HEK293 (cell line): ENCODE data around the gene INPP5D.

Experiments
- CTCF ChIP-seq: fragments of 450-650 bp; formaldehyde crosslinking; IDR thresholded peaks from 2 replicates; pipeline ENCODE4 v1.5.1; 2016; ENCODE audit warnings: missing biosample characterization, missing genetic modification characterization
- GFI1B ChIP-seq: fragments of 450-650 bp; formaldehyde crosslinking; IDR thresholded peaks from 2 replicates; pipeline ENCODE4 v1.5.1; 2016; ENCODE audit warnings: missing biosample characterization, missing genetic modification characterization
- GLI4 ChIP-seq: fragments of 450-650 bp; formaldehyde crosslinking; IDR thresholded peaks from 2 replicates; pipeline ENCODE4 v1.5.1; 2016; ENCODE audit warnings: missing biosample characterization, missing genetic modification characterization
- KLF16 ChIP-seq: fragments of 450-650 bp; formaldehyde crosslinking; IDR thresholded peaks from 2 replicates; pipeline ENCODE4 v1.5.1; 2017; ENCODE audit warnings: missing biosample characterization, missing genetic modification characterization
- PRDM1 ChIP-seq: fragments of 450-650 bp; formaldehyde crosslinking; IDR thresholded peaks from 2 replicates; pipeline ENCODE4; 2016; ENCODE audit warnings: missing biosample characterization, missing genetic modification characterization
- SALL2 ChIP-seq: fragments of 450-650 bp; formaldehyde crosslinking; IDR thresholded peaks from 2 replicates; pipeline ENCODE4 v1.5.0; 2017; ENCODE audit warnings: missing biosample characterization, mild to moderate bottlenecking, missing genetic modification characterization, borderline replicate concordance
- ZBTB21 ChIP-seq: fragments of 450-650 bp; formaldehyde crosslinking; IDR thresholded peaks from 2 replicates; pipeline ENCODE4 v1.5.1; 2017; ENCODE audit warnings: missing biosample characterization, missing genetic modification characterization
- ZNF132 ChIP-seq: fragments of 450-650 bp; formaldehyde crosslinking; IDR thresholded peaks from 2 replicates; pipeline ENCODE4 v1.5.1; 2017; ENCODE audit warnings: missing biosample characterization, missing genetic modification characterization, borderline replicate concordance
- ZNF174 ChIP-seq: fragments of 450-650 bp; formaldehyde crosslinking; IDR thresholded peaks from 2 replicates; pipeline ENCODE4 v1.5.0; 2017; ENCODE audit warnings: missing biosample characterization, mild to moderate bottlenecking, missing genetic modification characterization
- ZNF37A ChIP-seq: fragments of 450-650 bp; IDR thresholded peaks from 2 replicates; pipeline ENCODE4 v1.5.1; 2018; ENCODE audit warnings: missing biosample characterization, missing genetic modification characterization
- ZNF529 ChIP-seq: fragments of 450-650 bp; formaldehyde crosslinking; IDR thresholded peaks from 2 replicates; pipeline ENCODE4 v1.5.1; 2017; ENCODE audit warnings: missing genetic modification characterization, missing biosample characterization; ENCODE audit not compliant: insufficient replicate concordance
- ZNF660 ChIP-seq: fragments of 450-650 bp; IDR thresholded peaks from 2 replicates; pipeline ENCODE4 v1.5.1; 2018; ENCODE audit warnings: missing biosample characterization, mild to moderate bottlenecking, missing genetic modification characterization
- ZNF76 ChIP-seq: fragments of 450-650 bp; formaldehyde crosslinking; IDR thresholded peaks from 2 replicates; pipeline ENCODE4; 2016; ENCODE audit warnings: low read depth, missing biosample characterization, missing genetic modification characterization, borderline replicate concordance

- TF ChIP-seq ZNF174 (tag by site-specific recombination) = no peak
- no peak for TF ChIP-seq CTCF
- no peak for TF ChIP-seq ZBTB21 (tag by site-specific recombination)
- no peak for TF ChIP-seq ZNF76 (tag by site-specific recombination)
- TF ChIP-seq ZNF132 (tag by site-specific recombination) = no peak
- TF ChIP-seq GLI4 (tag by site-specific recombination) = no peak
- no peak for TF ChIP-seq ZNF529 (tag by site-specific recombination)
- TF ChIP-seq ZNF660 (tag by site-specific recombination) = no peak
- no peak for TF ChIP-seq KLF16 (tag by site-specific recombination)
- no peak for TF ChIP-seq SALL2 (tag by site-specific recombination)
- TF ChIP-seq PRDM1 (tag by site-specific recombination) = no peak
- no peak for TF ChIP-seq ZNF37A
- no peak for TF ChIP-seq GFI1B (tag by site-specific recombination)
These were observed 195.0 kb downstream of the INPP5D start for GRCh38 chr2:233255151-233255550.
